Lower leg skin (tissue), 4 donors: ENCODE measurements around the gene PRM1. TPM values are rescaled to one million over a fixed set of nuclear protein-coding genes. Genes with fewer than 3 reads are reported as not detected.

Experiments used
- DNase-seq, 2 donors: peaks; one replicate each; pipeline ENCODE4 v3.0.0-alpha.2; 2019; ENCODE audit warnings: low spot score in 2 of 2
- H3K4me3 ChIP-seq: fragments of 200-600 bp; sonication (generic); 2 replicates; pipeline ENCODE4 v1.5.1; 2017; ENCODE audit warnings: mild to moderate bottlenecking, low read depth; ENCODE audit not compliant: poor library complexity, severe bottlenecking
- CTCF ChIP-seq, 3 donors: fragments of 450-650 bp; IDR thresholded peaks; one replicate each; pipeline ENCODE4 v1.5.1; 2016; ENCODE audit warnings: antibody characterized with exemption in 3 of 3, mild to moderate bottlenecking in 3 of 3, moderate library complexity in 2 of 3
- POLR2A ChIP-seq, 2 donors: fragments of 450-650 bp; IDR thresholded peaks; one replicate each; pipeline ENCODE4 v1.6.1; 2016 to 2017; ENCODE audit warnings: antibody characterized with exemption in 2 of 2, mild to moderate bottlenecking in 1 of 2, moderate library complexity in 1 of 2
- WGBS, 2 donors: methylation state at CpG; one replicate each; pipeline ENCODE4 v1.1.5; 2018; 5-methylcytosine and 5-hydroxymethylcytosine counted together
- intact Hi-C: fragments of 100-400 bp; cut with DNase I; formaldehyde crosslinking; loops from one replicate; pipeline ENCODE4 v1.15.0; 2023; ENCODE audit warnings: low total_unique reads
- total RNA-seq, 4 donors: library from RNA; depleted of rRNA; stranded (reverse); fragments of >200 nt; gene quantifications; one replicate each; pipeline ENCODE4 v1.1.0, GENCODE V29; 2016

Gene PRM1
- total RNA-seq, 4 donors from 2014 or later, result not detected

- no peak for DNase-seq
- intact Hi-C loops, result no loop called here
- TF ChIP-seq CTCF (IDR thresholded peaks at IDR 0.05) (no peak), POLR2A (IDR thresholded peaks at IDR 0.05) (no peak)
Observed at GRCh38 chr16:11245988-11246387, 35.1 kb downstream of the PRM1 start.

GRCh38 chr16:11245222-11245737 is 35.9 kb downstream of the PRM1 start:
- intact Hi-C loops, result no loop called here
- no peak overlapping the region for H3K4me3 ChIP-seq
- DNase-seq, result no peak
- WGBS, 2 donors, result 81 to 85% methylated on average over 5 of the region's 5 CpGs
- TF ChIP-seq POLR2A (IDR thresholded peaks at IDR 0.05) (no peak), CTCF (IDR thresholded peaks at IDR 0.05) (no peak)

More at GRCh38 chr16:11245988-11246387, 35.1 kb downstream of the PRM1 start:
- no peak overlapping the region for H3K4me3 ChIP-seq

DNA sequence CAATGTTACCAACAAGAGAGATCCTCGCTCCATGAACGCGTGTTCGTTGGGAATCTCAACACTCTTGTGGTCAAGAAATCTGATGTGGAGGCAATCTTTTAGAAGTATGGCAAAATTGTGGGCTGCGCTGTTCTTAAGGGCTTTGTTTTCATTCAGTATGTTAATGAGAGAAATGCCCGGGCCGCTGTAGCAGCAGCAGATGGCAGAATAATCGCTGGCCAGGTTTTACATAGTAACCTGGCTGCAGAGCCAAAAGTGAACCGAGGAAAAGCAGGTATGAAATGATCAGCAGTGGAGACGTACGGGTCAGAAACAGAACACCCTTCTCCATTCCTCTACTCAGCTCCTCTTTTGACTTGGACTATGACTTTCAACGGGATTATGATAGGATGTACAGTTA is 38.5 kb downstream of the PRM1 start:
- no peak overlapping the region for H3K4me3 ChIP-seq
- TF ChIP-seq CTCF (IDR thresholded peaks at IDR 0.05), result no peak
- TF ChIP-seq POLR2A (IDR thresholded peaks at IDR 0.05), result no peak
- 82 to 83% methylated on average over 12 of the region's 12 CpGs for WGBS, 2 donors
- intact Hi-C loops, result no loop called here
- DNase-seq, result no peak

GRCh38 chr16:11241480-11242204 is 39.5 kb downstream of the PRM1 start:
- DNase-seq, result no peak
- TF ChIP-seq POLR2A (IDR thresholded peaks at IDR 0.05), result no peak
- TF ChIP-seq CTCF (IDR thresholded peaks at IDR 0.05), result peak in 1 of 3 donors; percentile 11
- intact Hi-C loops, result no loop called here
- no peak overlapping the region for H3K4me3 ChIP-seq
- 89 to 90% methylated on average over 5 of the region's 5 CpGs for WGBS, 2 donors

DNA sequence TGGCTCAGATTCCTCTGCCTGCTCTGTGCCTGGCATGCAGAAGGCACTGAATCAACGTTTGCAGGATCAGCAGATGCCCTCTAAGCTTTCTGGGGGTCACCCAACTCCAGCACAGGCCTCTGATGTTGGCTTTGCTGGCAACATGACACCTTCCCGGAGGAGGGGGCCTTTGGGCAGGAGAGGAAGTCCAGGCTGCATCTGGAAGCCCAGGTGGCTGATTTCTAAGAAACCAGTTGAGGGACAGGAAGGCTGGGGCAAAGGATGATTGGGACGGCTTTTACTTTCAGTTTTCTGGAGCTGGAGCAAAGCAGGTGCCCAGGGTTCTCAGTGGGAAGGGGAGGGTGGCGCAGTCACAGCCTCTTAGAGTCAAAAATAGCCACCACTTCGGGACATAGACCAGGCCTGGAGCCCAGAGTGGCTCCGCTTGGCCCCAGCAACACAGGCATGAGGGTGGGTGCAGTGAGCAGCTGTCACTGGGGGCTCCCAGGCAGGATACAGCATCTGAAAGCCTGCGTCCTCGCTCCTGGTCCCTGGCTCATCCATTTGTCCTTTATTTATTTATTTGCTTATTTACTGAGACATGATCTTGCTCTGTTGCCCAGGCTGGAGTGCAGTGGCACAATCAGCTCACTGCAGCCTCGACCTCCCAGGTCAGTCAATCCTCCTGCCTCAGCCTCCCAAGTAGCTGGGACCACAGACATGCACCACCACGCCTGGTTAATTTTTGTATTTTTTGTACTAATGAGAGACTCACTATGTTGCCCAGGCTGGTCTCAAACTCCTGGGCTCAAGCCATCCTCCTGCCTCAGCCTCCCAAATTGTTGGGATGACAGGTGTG is 40.3 kb downstream of the PRM1 start:
- 76 to 89% methylated on average over 10 of the region's 10 CpGs for WGBS, 2 donors
- peak overlapping the region; percentile 12 for H3K4me3 ChIP-seq
- no peak for TF ChIP-seq POLR2A (IDR thresholded peaks at IDR 0.05)
- no peak for TF ChIP-seq CTCF (IDR thresholded peaks at IDR 0.05)
- DNase-seq, result no peak
- intact Hi-C loops, result no loop called here
